ENCODE measurements around the gene ZBTB9. TPM values are rescaled to one million over a fixed set of nuclear protein-coding genes. Genes with fewer than 3 reads are reported as not detected.

The ZBTB9 gene
- total RNA-seq, 4 donors from 2014 or later = 1.4 to 8.6 (median 5.7) TPM

DNA sequence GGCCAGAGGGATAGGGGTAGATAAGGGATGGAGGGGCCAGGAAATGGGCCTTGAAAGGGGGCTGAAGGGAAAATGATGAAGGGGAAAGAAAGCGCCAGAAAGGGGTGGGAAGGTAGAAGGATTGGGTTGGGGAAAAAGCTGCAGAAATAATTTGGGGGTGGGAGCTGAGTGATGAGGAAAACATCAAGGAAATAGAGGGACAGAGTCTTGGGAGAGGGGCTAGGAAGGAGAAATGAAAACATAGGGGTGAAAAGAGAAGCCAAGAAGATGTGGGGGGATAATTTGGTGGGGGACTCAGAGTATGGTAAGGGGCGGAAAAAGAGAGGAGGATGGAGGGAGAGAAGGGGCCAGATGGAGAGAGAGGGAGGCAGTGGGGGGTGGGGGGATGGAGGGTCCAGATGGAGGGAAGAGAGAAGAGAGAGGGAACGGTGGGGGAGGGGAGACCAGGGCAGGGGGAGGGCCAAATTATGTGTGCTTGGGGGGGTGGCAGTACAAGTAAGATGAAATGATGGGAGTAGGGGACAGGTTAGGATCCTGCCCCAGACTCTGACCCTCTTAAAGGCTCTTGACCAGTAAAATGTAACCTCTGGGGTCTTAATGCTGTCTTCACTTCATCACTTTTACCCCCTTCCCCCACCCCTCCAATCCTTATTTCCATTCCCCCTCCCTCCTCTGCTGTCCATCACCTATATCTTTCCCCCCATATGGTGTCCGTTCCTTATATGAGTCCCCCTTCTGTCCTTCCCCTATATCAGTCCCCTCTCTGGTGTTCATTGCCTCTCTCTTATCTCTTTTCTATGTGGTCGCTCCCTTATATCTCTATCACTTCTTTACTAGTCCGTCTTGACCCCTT, 33.7 kb upstream of the ZBTB9 start:
- TF ChIP-seq CTCF (IDR thresholded peaks at IDR 0.05) = no peak
- DNase-seq (ENCODE audit: low spot score) (no peak), ATAC-seq (ENCODE audit: low FRiP score) (no peak)

DNA sequence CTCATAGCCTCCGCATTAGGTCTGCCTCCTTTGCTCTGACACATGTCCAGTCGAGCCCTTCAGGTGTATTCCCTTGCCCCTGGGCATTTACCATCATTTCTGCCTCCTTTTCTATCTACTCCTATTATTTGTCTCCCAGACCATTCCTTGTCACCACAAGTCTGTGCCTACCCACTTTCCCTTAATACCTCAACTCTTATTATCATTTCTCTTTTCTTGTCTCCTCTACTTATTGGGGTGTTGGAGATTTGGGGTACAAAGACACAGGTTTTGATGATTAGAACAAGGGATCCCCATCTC, 33.1 kb upstream of the ZBTB9 start:
- no peak for TF ChIP-seq CTCF (IDR thresholded peaks at IDR 0.05)
- DNase-seq (ENCODE audit: low spot score) (no peak), ATAC-seq (ENCODE audit: low FRiP score) (no peak)

DNA sequence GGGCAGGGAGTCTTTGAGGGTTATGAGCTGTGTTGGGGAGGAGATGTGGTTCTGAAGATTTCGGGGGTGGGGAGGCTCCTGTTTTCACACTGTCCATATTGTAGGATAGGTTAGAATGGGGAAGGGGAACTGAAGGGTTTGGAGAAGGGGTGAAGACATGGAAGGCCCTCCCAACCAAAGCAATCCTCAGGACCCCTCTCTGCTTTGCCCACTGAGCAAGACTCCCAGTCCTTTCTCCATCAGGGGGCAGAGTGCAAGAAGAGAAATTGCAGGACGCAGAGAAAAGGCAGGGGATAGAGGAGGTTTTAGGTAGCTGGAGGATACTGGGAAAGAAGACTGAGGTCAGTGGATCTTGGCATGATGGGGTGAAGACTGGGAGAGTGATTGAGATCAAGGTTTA, 30.6 kb upstream of the ZBTB9 start:
- ATAC-seq (ENCODE audit: low FRiP score) (no peak), DNase-seq (ENCODE audit: low spot score) (no peak)
- TF ChIP-seq CTCF (IDR thresholded peaks at IDR 0.05) = no peak

DNA sequence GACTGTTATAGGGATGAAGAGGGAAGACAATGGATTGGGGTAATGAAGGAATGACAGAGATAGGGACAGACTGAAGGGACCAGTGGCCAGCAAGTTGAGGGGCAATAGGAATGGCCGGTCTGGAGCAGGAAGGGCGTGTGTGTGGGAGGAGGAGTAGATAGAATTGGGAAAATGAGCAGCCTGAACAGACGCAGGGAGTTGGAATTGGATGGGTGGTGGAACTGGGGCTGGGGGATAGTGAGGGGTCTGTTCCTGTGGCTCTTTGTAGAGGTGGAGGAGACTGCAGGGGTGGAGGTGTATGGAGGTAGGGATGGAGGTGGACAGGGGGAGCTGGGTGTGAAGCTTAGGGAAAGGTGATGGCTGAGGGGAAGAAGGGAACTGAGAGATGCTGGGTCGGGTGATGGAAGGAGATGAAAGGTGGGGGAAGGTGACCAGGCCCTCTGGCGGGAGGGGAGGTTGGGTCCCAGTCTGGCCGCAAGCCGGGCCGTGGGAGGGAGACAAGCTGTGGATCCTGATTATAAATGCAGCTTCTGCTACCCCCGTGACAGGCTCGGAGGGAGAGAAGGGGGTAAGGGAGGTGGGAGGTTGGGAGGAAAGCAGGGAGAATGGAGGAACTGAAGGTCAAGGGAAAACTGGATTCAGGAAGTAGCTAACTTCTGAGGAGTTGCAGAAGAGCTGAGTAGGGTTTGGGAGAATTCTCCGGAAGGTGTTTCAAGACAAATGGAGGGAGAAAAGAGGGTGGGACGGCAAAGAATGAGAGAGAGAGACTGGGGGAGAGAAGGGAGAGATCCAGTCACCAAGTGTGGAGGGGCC, 29.3 kb upstream of the ZBTB9 start:
- DNase-seq (ENCODE audit: low spot score) (no peak), ATAC-seq (ENCODE audit: low FRiP score) (no peak)
- TF ChIP-seq CTCF (IDR thresholded peaks at IDR 0.05) = no peak

DNA sequence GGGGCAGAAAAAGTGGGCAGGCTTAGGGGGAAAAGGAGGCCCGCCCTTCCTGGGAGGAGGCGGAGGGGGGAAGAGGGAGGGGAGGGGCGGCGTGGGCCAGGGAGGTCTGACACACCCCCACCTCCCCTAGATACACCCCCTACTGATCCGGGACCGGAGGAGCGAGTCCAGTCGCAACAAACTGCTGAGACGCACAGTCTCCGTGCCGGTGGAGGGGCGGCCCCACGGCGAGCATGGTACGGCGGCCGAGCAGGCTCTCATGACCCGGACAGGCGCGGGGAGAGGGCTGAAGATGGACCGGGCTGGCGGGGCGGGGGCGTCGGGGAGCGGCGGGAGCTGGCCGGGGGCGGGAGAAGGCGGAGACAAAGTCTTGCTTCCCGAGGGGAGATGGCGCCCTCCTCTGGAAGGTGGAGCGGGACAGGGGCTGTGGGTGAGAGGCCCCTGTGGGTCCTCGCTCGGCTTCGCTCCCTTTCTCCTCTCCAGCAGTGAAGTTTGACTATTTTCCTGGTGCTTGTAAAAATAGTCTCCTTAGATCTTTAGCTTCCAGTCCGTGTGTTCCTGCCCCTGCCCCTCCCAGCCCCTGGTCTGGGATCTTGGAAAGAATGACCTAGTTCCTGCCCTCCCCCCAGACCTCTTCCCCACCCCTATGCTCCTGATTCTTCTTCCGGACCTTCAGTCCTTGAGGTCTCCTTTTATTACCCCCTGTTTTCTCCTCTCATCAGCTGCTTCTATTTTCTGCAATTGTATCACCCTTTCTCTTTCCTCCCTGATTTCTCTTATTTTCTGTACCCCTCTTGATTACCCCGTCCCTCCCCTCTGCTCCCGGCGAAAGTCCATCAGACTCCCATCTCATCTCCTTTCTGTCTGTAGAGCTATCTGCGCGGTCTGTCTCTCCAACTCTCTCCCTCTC, 28.5 kb upstream of the ZBTB9 start:
- peak; percentile 85 for DNase-seq (ENCODE audit: low spot score)
- ATAC-seq (ENCODE audit: low FRiP score) = peak; percentile 83
- TF ChIP-seq CTCF (IDR thresholded peaks at IDR 0.05) = peak in 1 of 3 donors; percentile 13

GRCh38 chr6:33426590-33427511, 27.5 kb upstream of the ZBTB9 start:
- no peak for ATAC-seq (ENCODE audit: low FRiP score)
- TF ChIP-seq CTCF (IDR thresholded peaks at IDR 0.05) = no peak

More at GRCh38 chr6:33426590-33427511, 27.5 kb upstream of the ZBTB9 start:
- no peak for DNase-seq (ENCODE audit: low spot score)

Data from omental fat pad (tissue), 4 donors.